ENCODE measurements around the gene NFE2. TPM values are rescaled to one million over a fixed set of nuclear protein-coding genes. Genes with fewer than 3 reads are reported as not detected.

NFE2 gene
- total RNA-seq, 1 experiment from 2014 or later: 0.69 TPM

- DNase-seq (ENCODE audit: extremely low read depth, low read depth): no peak
These were observed 10.2 kb upstream of the NFE2 start for GRCh38 chr12:54311051-54311450.

GRCh38 chr12:54306925-54307741 is 6.3 kb upstream of the NFE2 start:
- peak; percentile 78 for DNase-seq (ENCODE audit: extremely low read depth, low read depth)

- peak; percentile 64 for DNase-seq (ENCODE audit: extremely low read depth, low read depth)
These were observed 3.5 kb upstream of the NFE2 start for GRCh38 chr12:54304187-54304810.

- no peak for DNase-seq (ENCODE audit: extremely low read depth, low read depth)
These were observed 2.8 kb upstream of the NFE2 start for GRCh38 chr12:54303640-54304039.

- DNase-seq (ENCODE audit: extremely low read depth, low read depth): no peak
These were observed 723 bp upstream of the NFE2 start for GRCh38 chr12:54301428-54302048.

GRCh38 chr12:54300225-54300731 is 537 bp downstream of the NFE2 start:
- DNase-seq (ENCODE audit: extremely low read depth, low read depth): no peak

- no peak for DNase-seq (ENCODE audit: extremely low read depth, low read depth)
These were observed 1.1 kb downstream of the NFE2 start for GRCh38 chr12:54299515-54300224.

GRCh38 chr12:54298904-54299303 is 1.9 kb downstream of the NFE2 start:
- DNase-seq (ENCODE audit: extremely low read depth, low read depth): no peak

- DNase-seq (ENCODE audit: extremely low read depth, low read depth): no peak
These were observed 4.3 kb downstream of the NFE2 start for GRCh38 chr12:54296393-54297099.

GRCh38 chr12:54294953-54295566 is 5.8 kb downstream of the NFE2 start:
- no peak for DNase-seq (ENCODE audit: extremely low read depth, low read depth)

- peak; percentile 35 for DNase-seq (ENCODE audit: extremely low read depth, low read depth)
These were observed 6.5 kb downstream of the NFE2 start for GRCh38 chr12:54294152-54294952.

GRCh38 chr12:54292931-54293241 is 7.9 kb downstream of the NFE2 start:
- no peak for DNase-seq (ENCODE audit: extremely low read depth, low read depth)

- DNase-seq (ENCODE audit: extremely low read depth, low read depth): no peak
These were observed 8.5 kb downstream of the NFE2 start for GRCh38 chr12:54292083-54292930.

- no peak for DNase-seq (ENCODE audit: extremely low read depth, low read depth)
These were observed 13.3 kb downstream of the NFE2 start for GRCh38 chr12:54287261-54288157.

GRCh38 chr12:54286042-54287030 is 14.5 kb downstream of the NFE2 start:
- no peak for DNase-seq (ENCODE audit: extremely low read depth, low read depth)
